ENCODE data around the gene LRCH4. TPM values are rescaled to one million over a fixed set of nuclear protein-coding genes. Genes with fewer than 3 reads are reported as not detected.

Gene LRCH4
- total RNA-seq, 4 donors from 2014 or later, result 115 to 508 (median 151) TPM

GRCh38 chr7:100604976-100605911 lies 19.3 kb upstream of the LRCH4 start:
- Histone ChIP-seq H3K4me3 (peak overlapping the region; percentile 49 to 75 (median 65)), H3K27me3 (no peaks in the 10 kb centered on the region), H3K4me1 (peaks cover 6 to 28% (median 25%) of the 10 kb centered on the region in 4 donors), H3K36me3 (no peaks in the 10 kb centered on the region), H3K27ac (peak overlapping the region; percentile 77 to 92 (median 84)), H3K9me3 (no peaks in the 10 kb centered on the region)
- 0 to 14% methylated on average over 2 to 68 of the region's 68 CpGs for WGBS, 2 donors (ENCODE audit: low coverage in 1 of 2)
- in situ Hi-C loops (cut with MboI; ENCODE audit: low pct_ligation_motif_present in 1 of 4, low pct_unique_long_range_greater_than_20kb in 1 of 4, low sequenced_read_pairs in 3 of 4), result no loop called here
- intact Hi-C loops (cut with DNase I; ENCODE audit: low total_unique reads), result no loop called here
- no peak for TF ChIP-seq EP300 (IDR thresholded peaks at IDR 0.05; ENCODE audit: low read depth)
- DNase-seq, result peak; percentile 70

- in situ Hi-C loops (cut with MboI; ENCODE audit: low pct_ligation_motif_present in 1 of 4, low pct_unique_long_range_greater_than_20kb in 1 of 4, low sequenced_read_pairs in 3 of 4) (no loop called here), intact Hi-C loops (cut with DNase I; ENCODE audit: low total_unique reads) (no loop called here)
- DNase-seq, result peak; percentile 82
- 2% methylated on average over 44 of the region's 70 CpGs; no CpG with 5 or more reads in 1 of the 2 donors for WGBS, 2 donors (ENCODE audit: low coverage in 1 of 2)
- Histone ChIP-seq H3K4me3 (peak overlapping the region; percentile 49 to 75 (median 65)), H3K27ac (peak overlapping the region; percentile 77 to 92 (median 84)), H3K9me3 (no peaks in the 10 kb centered on the region), H3K27me3 (no peaks in the 10 kb centered on the region), H3K36me3 (no peaks in the 10 kb centered on the region), H3K4me1 (peaks cover 6 to 28% (median 25%) of the 10 kb centered on the region in 4 donors)
- peak; percentile 37 to 55 (median 47) for TF ChIP-seq CTCF (IDR thresholded peaks at IDR 0.05)
- no peak for TF ChIP-seq EP300 (IDR thresholded peaks at IDR 0.05; ENCODE audit: low read depth)
- peak; percentile 25 for TF ChIP-seq POLR2A (IDR thresholded peaks at IDR 0.05)
- peak; percentile 46 to 72 (median 50) for TF ChIP-seq POLR2AphosphoS5 (IDR thresholded peaks at IDR 0.05)
Observed at GRCh38 chr7:100604028-100604975, 18.4 kb upstream of the LRCH4 start.

GRCh38 chr7:100603726-100604027 lies 17.7 kb upstream of the LRCH4 start:
- in situ Hi-C loops (cut with MboI; ENCODE audit: low pct_ligation_motif_present in 1 of 4, low pct_unique_long_range_greater_than_20kb in 1 of 4, low sequenced_read_pairs in 3 of 4) (no loop called here), intact Hi-C loops (cut with DNase I; ENCODE audit: low total_unique reads) (no loop called here)
- no peak for DNase-seq
- WGBS, 2 donors (ENCODE audit: low coverage in 1 of 2), result 16 to 60% methylated on average over 1 to 10 of the region's 10 CpGs
- Histone ChIP-seq H3K27ac (peak overlapping the region; percentile 77 to 92 (median 84)), H3K4me1 (peaks cover 6 to 28% (median 25%) of the 10 kb centered on the region in 4 donors), H3K27me3 (no peaks in the 10 kb centered on the region), H3K4me3 (peak overlapping the region; percentile 49 to 75 (median 65)), H3K9me3 (no peaks in the 10 kb centered on the region), H3K36me3 (no peaks in the 10 kb centered on the region)
- TF ChIP-seq POLR2AphosphoS5 (IDR thresholded peaks at IDR 0.05), result no peak

GRCh38 chr7:100602889-100603725 lies 17.2 kb upstream of the LRCH4 start:
- H3K27me3 ChIP-seq, result no peaks in the 10 kb centered on the region
- H3K27ac ChIP-seq, result peak overlapping the region; percentile 77 to 92 (median 84)
- intact Hi-C loops (cut with DNase I; ENCODE audit: low total_unique reads), result no loop called here
- peak; percentile 59 for DNase-seq
- H3K4me3 ChIP-seq, result peak overlapping the region in 1 of 4 donors; percentile 75
- H3K9me3 ChIP-seq, result no peaks in the 10 kb centered on the region
- H3K36me3 ChIP-seq, result no peaks in the 10 kb centered on the region
- 53 to 65% methylated on average over 10 to 20 of the region's 21 CpGs for WGBS, 2 donors (ENCODE audit: low coverage in 1 of 2)
- TF ChIP-seq CTCF (IDR thresholded peaks at IDR 0.05) (no peak), POLR2AphosphoS5 (IDR thresholded peaks at IDR 0.05) (peak in 1 of 3 donors; percentile 22), POLR2A (IDR thresholded peaks at IDR 0.05) (no peak), EP300 (IDR thresholded peaks at IDR 0.05; ENCODE audit: low read depth) (no peak)
- in situ Hi-C loops (cut with MboI; ENCODE audit: low pct_ligation_motif_present in 1 of 4, low pct_unique_long_range_greater_than_20kb in 1 of 4, low sequenced_read_pairs in 3 of 4), result no loop called here
- H3K4me1 ChIP-seq, result peaks cover 6 to 28% (median 25%) of the 10 kb centered on the region in 4 donors

Measured in transverse colon (tissue), 4 donors.